ENCODE measurements around the gene DMXL1.
"Not testable (repeated sequence)": the region's sequence is repeated elsewhere in the genome, so short reads cannot be mapped to it uniquely, and the experiment has no call there.

DMXL1 gene

DNA sequence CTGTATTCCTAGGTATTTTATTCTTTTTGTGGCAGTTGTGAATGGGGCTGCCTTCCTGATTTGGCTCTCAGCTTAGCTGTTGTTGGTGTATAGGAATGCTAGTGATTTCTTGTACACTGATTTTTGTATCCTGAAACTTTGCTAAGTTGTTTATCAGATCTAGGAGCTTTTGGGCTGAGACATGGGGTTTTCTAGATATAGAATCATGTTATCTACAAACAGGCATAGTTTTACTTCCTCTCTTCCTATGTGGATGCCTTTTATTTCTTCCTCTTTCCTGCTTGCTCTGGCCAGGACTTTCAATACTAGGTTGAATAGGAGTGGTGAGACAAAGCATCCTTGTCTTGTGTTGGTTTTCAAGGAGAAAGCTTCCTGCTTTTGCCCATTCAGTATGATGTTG lies 129.9 kb downstream of the DMXL1 start:
- no peak for DNase-seq (ENCODE audit: low read depth)

GRCh38 chr5:119207105-119207504 lies 136.2 kb downstream of the DMXL1 start:
- DNase-seq (ENCODE audit: low read depth) = no peak

DNA sequence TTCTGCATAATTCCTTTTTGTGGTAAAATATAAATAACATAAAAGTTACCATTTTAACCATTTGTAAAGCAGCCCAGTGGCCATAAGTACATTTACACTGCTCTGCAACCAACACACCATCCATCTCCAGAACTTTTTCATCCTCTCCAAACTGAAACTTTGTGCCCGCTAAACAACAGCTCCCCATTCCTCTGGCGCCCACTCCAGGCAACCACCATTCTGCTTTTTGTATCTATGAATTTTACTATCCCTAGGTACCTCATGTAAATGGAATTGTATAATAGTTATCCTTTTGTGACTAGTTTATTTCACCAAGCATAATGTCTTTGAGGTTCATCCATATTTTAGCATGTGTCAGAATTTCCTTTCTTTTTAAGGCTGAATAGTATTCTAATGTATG lies 141.1 kb downstream of the DMXL1 start:
- DNase-seq (ENCODE audit: low read depth) = no peak

DNA sequence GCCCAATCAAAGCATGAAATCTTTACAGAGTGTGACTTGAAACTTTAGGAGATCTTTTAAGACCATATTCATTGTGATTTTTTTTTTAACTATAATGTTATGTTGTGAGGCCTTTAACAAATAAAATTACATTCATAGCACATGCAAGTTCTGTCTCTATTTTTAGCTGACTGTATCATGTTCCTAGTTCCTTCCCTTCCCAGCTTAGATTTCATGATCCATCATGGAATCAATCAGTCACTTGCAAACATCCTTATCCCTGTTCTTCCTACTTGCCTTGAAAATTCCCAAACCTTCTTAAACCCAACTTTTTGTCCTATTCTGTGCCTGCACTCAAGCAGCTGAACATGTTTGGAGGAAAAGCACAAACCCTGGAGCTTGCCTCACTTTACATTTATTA lies 141.8 kb downstream of the DMXL1 start:
- no peak for DNase-seq (ENCODE audit: low read depth)

DNA sequence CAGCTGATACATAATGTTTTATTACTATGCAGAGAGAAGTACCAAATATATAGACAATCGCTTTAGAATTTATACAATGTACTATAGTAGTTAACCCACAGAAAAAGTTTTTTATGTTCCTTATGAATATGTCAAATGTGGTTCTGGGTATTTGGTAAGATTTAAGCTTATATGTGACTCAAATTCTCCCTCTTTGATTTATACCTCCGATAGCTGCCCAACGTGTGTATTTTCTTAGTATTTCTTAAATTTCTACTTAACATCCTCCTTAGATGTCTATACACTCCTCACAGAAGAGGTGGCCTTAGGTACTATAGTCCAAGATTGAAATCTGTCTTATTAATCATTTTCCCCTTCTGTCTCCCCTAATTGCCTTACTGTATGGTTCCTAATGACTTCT lies 146.3 kb downstream of the DMXL1 start:
- DNase-seq (ENCODE audit: low read depth) = no peak

GRCh38 chr5:119218830-119219782 lies 148.2 kb downstream of the DMXL1 start:
- no peak for DNase-seq (ENCODE audit: low read depth)

DNA sequence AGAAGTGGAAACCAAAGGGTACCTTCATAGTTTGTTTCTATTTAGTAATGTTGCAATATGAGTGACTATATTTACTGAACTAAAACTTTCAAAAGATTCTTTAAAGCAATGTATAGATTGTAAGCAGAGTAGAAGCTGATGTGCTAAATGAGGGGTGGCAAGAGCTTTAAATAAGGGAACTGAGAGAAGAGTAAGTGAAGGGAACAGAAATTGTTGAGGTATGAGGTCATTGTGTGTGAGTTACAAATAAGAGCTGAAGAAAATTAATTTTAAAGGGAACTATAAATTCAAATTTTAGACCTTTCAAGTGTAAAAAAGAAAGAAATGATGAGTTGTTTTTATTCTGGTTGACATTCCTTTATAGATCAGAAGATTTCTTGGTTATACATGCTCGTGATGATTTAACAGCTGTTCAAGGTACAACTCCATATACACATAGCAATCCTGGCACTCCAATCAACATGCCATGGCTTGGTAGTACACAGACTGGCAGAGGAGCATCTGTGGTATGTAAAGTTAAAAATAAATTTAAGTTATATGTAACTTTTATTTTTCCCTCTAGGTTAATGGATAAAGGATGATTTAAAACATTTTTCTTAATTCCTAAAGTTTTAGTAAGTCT lies 149.8 kb downstream of the DMXL1 start:
- no peak for DNase-seq (ENCODE audit: low read depth)

DNA sequence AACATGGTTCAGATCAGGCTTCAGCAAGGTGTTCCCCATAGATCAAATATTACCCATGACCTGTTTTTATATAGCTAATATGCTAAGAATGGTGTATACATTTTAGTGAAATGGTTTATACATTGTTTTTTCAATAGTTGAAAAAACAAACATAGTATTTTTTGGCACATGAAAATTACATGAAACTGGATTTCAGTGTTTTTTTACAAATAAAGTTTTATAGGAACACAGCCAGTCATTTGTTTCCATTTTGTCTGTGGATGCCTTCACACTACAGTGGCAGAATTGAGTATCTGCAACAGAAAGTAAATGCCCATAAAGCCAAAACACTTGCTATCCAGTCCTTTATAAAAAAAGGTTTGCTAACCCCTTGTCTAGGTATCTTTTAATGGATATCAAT lies 150.4 kb downstream of the DMXL1 start:
- no peak for DNase-seq (ENCODE audit: low read depth)

- DNase-seq (ENCODE audit: low read depth) = no peak
Measured at GRCh38 chr5:119229950-119230349, 159.1 kb downstream of the DMXL1 start.

GRCh38 chr5:119238265-119239118 lies 167.6 kb downstream of the DMXL1 start:
- no peak for DNase-seq (ENCODE audit: low read depth)

DNA sequence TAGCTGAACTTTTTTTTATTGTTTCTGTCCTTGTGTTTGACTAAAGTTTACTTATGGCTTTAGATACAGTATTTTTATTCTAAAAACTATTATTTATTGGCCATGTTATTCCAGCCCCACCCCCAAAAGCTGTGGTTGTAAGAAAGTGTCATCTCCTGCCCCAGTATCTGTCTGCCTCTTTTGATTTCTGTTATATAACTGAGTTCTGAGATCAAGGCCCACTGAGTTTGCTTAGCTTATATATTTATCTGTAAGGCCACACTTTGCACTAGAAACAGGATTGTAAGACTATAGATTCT lies 168.2 kb downstream of the DMXL1 start:
- DNase-seq (ENCODE audit: low read depth) = no peak

- DNase-seq (ENCODE audit: low read depth) = not testable (repeated sequence)
Measured at GRCh38 chr5:119239826-119240225, 168.9 kb downstream of the DMXL1 start.

DNA sequence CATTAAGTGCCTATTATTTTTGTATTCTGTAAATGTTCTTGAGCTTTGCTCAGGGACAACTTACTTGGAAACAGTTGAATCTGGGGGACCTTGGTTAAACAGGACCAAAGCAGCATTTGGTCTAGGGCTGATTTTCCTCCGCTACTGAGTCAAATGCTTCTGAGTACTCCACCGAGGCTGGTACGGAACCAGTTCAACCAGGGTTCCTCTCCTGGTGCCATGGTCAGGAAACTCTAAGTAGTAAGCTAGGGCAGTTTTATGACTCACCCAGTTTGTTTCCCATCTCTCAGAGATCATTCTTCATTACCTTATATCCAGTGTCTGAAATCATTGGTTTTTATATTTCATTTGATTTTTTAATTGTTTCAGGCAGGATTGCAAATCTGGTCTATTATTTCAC lies 173.0 kb downstream of the DMXL1 start:
- DNase-seq (ENCODE audit: low read depth) = no peak

DNA sequence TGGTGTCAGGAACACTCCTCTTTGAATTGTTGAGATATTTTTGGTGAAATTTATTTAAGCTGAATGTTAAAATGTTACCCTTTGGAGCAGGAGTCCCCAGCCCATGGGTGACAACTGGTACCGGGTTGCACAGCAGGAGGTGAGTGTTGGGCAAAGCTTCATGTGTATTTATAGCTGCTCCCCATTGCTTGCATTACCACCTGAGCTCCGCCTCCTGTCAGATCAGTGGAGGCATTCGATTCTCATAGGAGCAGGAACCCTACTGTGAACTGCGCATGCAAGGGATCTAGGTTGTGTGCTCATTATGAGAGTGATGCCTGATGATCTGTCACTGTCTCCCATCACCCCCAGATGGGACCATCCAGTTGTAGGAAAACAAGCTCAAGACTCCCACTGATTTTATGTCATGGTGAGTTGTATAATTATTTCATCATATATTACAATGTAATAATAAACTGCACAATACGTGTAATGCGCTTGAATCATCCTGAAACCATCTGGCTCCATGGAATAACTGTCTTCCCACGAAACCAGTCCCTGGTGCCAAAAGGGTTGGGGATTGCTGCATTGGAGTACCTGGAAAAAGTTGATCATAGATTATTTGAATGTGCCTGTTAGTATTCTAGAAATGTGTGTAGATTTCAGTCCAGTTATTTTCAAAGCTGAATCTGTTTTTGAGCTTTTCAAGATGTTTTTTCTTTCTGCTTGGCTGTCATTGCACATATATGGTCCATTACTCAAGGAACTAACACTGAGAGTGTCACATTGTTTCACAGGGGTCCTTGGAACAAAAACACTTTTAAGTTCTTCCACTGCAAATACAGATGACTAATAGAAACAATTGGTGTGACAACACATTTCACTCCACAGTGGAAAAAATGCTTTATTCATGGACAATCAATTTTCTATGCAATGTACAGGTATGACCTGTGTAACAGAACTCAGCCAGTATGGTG lies 180.3 kb downstream of the DMXL1 start:
- no peak for DNase-seq (ENCODE audit: low read depth)

- no peak for DNase-seq (ENCODE audit: low read depth)
Measured at GRCh38 chr5:119255571-119256356, 184.9 kb downstream of the DMXL1 start.

DNA sequence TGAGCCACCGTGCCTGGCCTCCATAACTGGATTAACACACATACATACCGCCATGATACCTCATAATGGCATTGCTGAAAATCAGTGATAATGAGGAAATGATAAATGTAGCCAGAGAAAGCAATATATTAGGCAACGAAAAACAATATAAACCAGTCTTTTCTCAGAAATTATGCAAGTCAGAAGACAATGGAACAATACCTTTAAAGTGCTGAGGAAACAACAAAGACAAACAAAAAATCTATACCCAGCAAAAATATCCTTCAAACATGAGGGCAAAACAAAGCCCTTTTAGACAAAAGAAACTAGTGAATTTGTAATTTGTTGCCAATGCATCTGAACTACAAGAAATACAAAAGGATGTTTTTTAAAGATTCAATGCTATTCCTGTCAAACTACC lies 186.7 kb downstream of the DMXL1 start:
- DNase-seq (ENCODE audit: low read depth) = no peak

DNA sequence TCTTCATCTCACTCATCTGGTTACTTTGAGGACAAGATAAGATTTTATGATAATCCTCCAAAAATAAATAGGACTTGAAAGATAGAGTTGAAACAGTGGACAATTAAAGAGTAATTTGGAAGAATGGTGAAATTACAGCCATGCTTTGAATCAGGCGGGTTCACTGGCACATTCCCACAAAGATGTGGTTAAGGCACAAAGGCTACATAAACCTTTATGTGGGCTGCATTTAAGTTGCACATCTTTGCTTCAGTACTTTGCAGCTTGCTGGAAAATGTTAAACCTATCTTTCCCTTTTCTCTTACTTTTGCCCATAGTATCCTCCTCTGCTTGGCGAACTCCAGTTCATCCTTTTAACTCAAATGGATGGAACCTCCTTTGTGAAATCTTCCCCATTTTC lies 192.8 kb downstream of the DMXL1 start:
- DNase-seq (ENCODE audit: low read depth) = no peak

DNA sequence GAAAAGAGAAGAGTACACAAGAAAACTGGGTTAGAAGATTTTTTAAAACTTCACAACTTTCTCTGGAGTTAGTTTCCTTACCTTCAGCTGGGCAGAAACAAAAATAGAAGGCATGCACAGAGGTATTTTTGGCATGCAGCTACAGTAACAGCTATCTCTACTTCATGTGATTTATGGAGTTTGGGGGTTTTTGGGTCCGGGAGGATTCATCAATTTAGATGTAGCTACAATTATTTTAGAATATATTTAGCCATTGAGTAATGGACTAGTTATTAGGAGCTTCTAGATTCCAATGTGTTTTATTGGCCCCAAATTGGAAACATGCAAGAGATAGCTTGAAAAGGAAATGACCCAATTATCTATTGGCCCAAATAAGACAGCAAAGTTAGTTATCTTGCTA lies 193.3 kb downstream of the DMXL1 start:
- DNase-seq (ENCODE audit: low read depth) = no peak

GRCh38 chr5:119267958-119268386 lies 197.1 kb downstream of the DMXL1 start:
- peak; percentile 72 for DNase-seq (ENCODE audit: low read depth)

GRCh38 chr5:119268387-119269060 lies 197.6 kb downstream of the DMXL1 start:
- peak; percentile 91 for DNase-seq (ENCODE audit: low read depth)
